K562 (cell line): ENCODE results near the gene HEXIM2. TPM values are rescaled to one million over a fixed set of nuclear protein-coding genes. Genes with fewer than 3 reads are reported as not detected.

Source experiments
- ATAC-seq: fragments of 200-7000 bp; cut with Tn5 transposase; 3 replicates; pipeline ENCODE4 v1.9.1; 2020; ENCODE audit warnings: moderate library complexity
- BruUV-seq: library from RNA; stranded (reverse); fragments of 400-500 nt; replicated peaks from 2 replicates; lab custom pipeline; 2021; lab: Mats Ljungman, UMichigan
- CTCF ChIA-PET: fragments of 300-600 bp; formaldehyde crosslinking; extraction: SDS; loops from one replicate; lab custom pipeline; 2021; ENCODE audit warnings: low intra/inter-chr PET ratio; lab: Yijun Ruan, JAX
- POLR2A ChIA-PET: fragments of 300-600, 350-650 bp; sonication (Branson Sonifier 250); formaldehyde crosslinking; extraction: SDS; loops from one replicate; lab custom pipeline; 2021; ENCODE audit warnings: antibody characterized with exemption, inconsistent platforms; lab: Yijun Ruan, JAX
- DNase-seq, 4 experiments: peaks; one replicate each; pipeline versions ENCODE4 v3.0.0 to v3.0.0-alpha.2; 2011 to 2018; ENCODE audit warnings: low spot score in 3 of 4, mixed read lengths in 3 of 4; ENCODE audit errors: extremely low read depth in 1 of 4
- FAIRE-seq: peaks from 2 replicates; lab custom pipeline; 2011; peaks lifted over from hg19 to GRCh38; lab: Jason Lieb, UNC
- H2AFZ ChIP-seq: 2 replicates; pipeline ENCODE4 v1.6.0; 2011; ENCODE audit warnings: low read depth, low read length, control low read depth, inconsistent platforms
- H3K27ac ChIP-seq: fragments of 200-600 bp; 3 replicates; pipeline ENCODE4 v1.8.0; 2011; ENCODE audit warnings: low read depth, mild to moderate bottlenecking, control low read depth, inconsistent platforms, low read length, moderate library complexity, mixed read lengths; ENCODE audit errors: extremely low read depth
- H3K27me3 ChIP-seq, 2 experiments: fragments of 300-600 bp in 1 of 2; 2 replicates in 1 of 2; 3 replicates in 1 of 2; pipeline versions ENCODE4 v1.6.0 to v1.8.0; 2011; ENCODE audit warnings: inconsistent platforms in 2 of 2, low read length in 2 of 2, mild to moderate bottlenecking in 1 of 2, mixed read lengths in 1 of 2, moderate library complexity in 1 of 2; ENCODE audit not compliant: control insufficient read depth in 2 of 2, insufficient read depth in 2 of 2
- H3K36me3 ChIP-seq: fragments of 300-600 bp; 3 replicates; pipeline ENCODE4 v1.8.0; 2011; ENCODE audit warnings: mild to moderate bottlenecking, low read length, inconsistent platforms; ENCODE audit not compliant: control insufficient read depth, insufficient read depth
- H3K4me1 ChIP-seq, 2 experiments: fragments of 200-600 bp in 1 of 2; replicated peaks in 1 of 2; 2 replicates in 1 of 2; 3 replicates in 1 of 2; pipeline versions ENCODE4 v1.5.1 to v1.8.0; 2011; ENCODE audit warnings: inconsistent platforms in 2 of 2, low read length in 2 of 2, mild to moderate bottlenecking in 1 of 2, mixed read lengths in 1 of 2, moderate library complexity in 1 of 2; ENCODE audit not compliant: control insufficient read depth in 2 of 2, insufficient read depth in 2 of 2
- H3K4me2 ChIP-seq: 2 replicates; pipeline ENCODE4 v1.6.1; 2011; ENCODE audit warnings: low read length, control low read depth, inconsistent platforms, mixed read lengths; ENCODE audit not compliant: insufficient read depth
- H3K4me3 ChIP-seq: fragments of 200-600 bp; sonication (generic), shearing (Covaris generic); 2 replicates; pipeline ENCODE4 v1.5.1; 2016; ENCODE audit warnings: control low read depth, inconsistent platforms
- H3K79me2 ChIP-seq: fragments of 200-600 bp; 3 replicates; pipeline ENCODE4 v1.8.0; 2011; ENCODE audit warnings: low read length, inconsistent platforms; ENCODE audit not compliant: control insufficient read depth, insufficient read depth
- H3K9ac ChIP-seq, 2 experiments: 2 replicates each; pipeline versions ENCODE4 v1.6.0 to v1.6.1; 2011; ENCODE audit warnings: low read depth in 2 of 2, low read length in 2 of 2, control low read depth in 1 of 2, inconsistent platforms in 1 of 2, mild to moderate bottlenecking in 1 of 2, mixed read lengths in 1 of 2; ENCODE audit not compliant: insufficient read depth in 1 of 2
- H3K9me1 ChIP-seq: one replicate; pipeline ENCODE4 v1.6.0; 2011; ENCODE audit warnings: inconsistent platforms, mild to moderate bottlenecking, low read length, moderate library complexity; ENCODE audit not compliant: control insufficient read depth, insufficient read depth
- H3K9me3 ChIP-seq: replicated peaks from 2 replicates; pipeline ENCODE4 v1.5.1; 2011; ENCODE audit warnings: low read depth, low read length, inconsistent platforms; ENCODE audit not compliant: control insufficient read depth, insufficient read depth
- H4K20me1 ChIP-seq: replicated peaks from 2 replicates; pipeline ENCODE4 v1.6.1; 2011; ENCODE audit warnings: low read length, inconsistent platforms, mixed read lengths; ENCODE audit not compliant: control insufficient read depth, insufficient read depth
- CREM ChIP-seq: IDR thresholded peaks from 2 replicates; pipeline ENCODE4 v1.6.1; 2014; ENCODE audit warnings: antibody characterized with exemption, low read depth
- HNRNPH1 ChIP-seq: fragments of 200-400 bp; formaldehyde crosslinking; optimal IDR thresholded peaks from 2 replicates; pipeline ENCODE3; 2017; ENCODE audit warnings: low read depth, mild to moderate bottlenecking, low read length, moderate library complexity
- NR2C1 ChIP-seq, 2 experiments: fragments of 450-650 bp; IDR thresholded peaks; 2 replicates each; pipeline ENCODE4 v1.6.1; 2017; ENCODE audit warnings: mild to moderate bottlenecking in 2 of 2, antibody characterized with exemption in 1 of 2, inconsistent platforms in 1 of 2, missing compliant biosample characterization in 1 of 2, missing genetic modification characterization in 1 of 2
- NR2C2 ChIP-seq, 2 experiments: fragments of 200-800 bp in 1 of 2; sonication (Bioruptor generic) in 1 of 2; sonication (generic) in 1 of 2; formaldehyde crosslinking in 1 of 2; IDR thresholded peaks; 2 replicates each; pipeline versions ENCODE4 v1.6.1 to v1.8.0; 2016 to 2022; ENCODE audit warnings: mild to moderate bottlenecking in 1 of 2, missing compliant biosample characterization in 1 of 2, missing genetic modification characterization in 1 of 2, missing genetic modification reagents in 1 of 2
- TFAM ChIP-seq: fragments of 250-450 bp; sonication (Bioruptor Pico); conservative IDR thresholded peaks from 2 replicates; pipeline ENCODE4 v1.5.0; 2021; ENCODE audit warnings: mild to moderate bottlenecking, moderate library complexity
- ZNF133 ChIP-seq: fragments of 250-450 bp; sonication (Bioruptor Pico); IDR thresholded peaks from 2 replicates; pipeline ENCODE4 v1.4.0; 2020; ENCODE audit warnings: mild to moderate bottlenecking
- WGBS: fragments of 100-300 bp; shearing (Covaris generic); methylation state at CpG from one replicate; pipeline ENCODE4 v1.1.6; 2016; ENCODE audit warnings: low coverage, mixed read lengths; ENCODE audit not compliant: insufficient coverage; ENCODE audit errors: missing lambda C conversion rate; 5-methylcytosine and 5-hydroxymethylcytosine counted together
- in situ Hi-C: fragments of 300-500 bp; cut with MboI; formaldehyde crosslinking; loops from 4 replicates; pipeline ENCODE4 v1.15.0; 2018; ENCODE audit warnings: inconsistent platforms, mixed read lengths
- intact Hi-C: fragments of 100-400 bp; cut with micrococcal nuclease; formaldehyde crosslinking; loops from 2 replicates; pipeline ENCODE4 v1.14.2; 2022
- polyA plus RNA-seq, 8 experiments: library from polyadenylated mRNA; depleted of rRNA in 4 of 8; stranded (reverse) in 5 of 8; unstranded in 3 of 8; fragments of >200 nt; fragmentation: Nextera tagmentation in 2 of 8; fragmentation: Illumina TruSeq in 1 of 8; extraction: Ambion mirVana in 2 of 8; extraction: Trizol in 1 of 8; gene quantifications; 2 replicates each; pipeline versions ENCODE4 v1.2.1 to v1.2.3, GENCODE V29; 2011 to 2014; ENCODE audit warnings: inconsistent platforms in 1 of 8, missing spikeins in 1 of 8
- total RNA-seq, 7 experiments: library from RNA; depleted of rRNA in 6 of 7; stranded (reverse); fragments of >200 nt in 6 of 7; fragmentation: Illumina TruSeq in 2 of 7; extraction: Trizol in 2 of 7; gene quantifications; 2 replicates each; pipeline versions ENCODE4 v1.2.1 to v1.2.3, GENCODE V29; 2011 to 2021; ENCODE audit warnings: low replicate concordance in 1 of 7

The HEXIM2 gene
- total and polyA plus RNA-seq, 9 of the 15 experiments (the other 6 are each of a cell fraction or from before 2014, with no cell fraction given): 0.69 to 3.4 (median 1.1) TPM; not detected in 2

DNA sequence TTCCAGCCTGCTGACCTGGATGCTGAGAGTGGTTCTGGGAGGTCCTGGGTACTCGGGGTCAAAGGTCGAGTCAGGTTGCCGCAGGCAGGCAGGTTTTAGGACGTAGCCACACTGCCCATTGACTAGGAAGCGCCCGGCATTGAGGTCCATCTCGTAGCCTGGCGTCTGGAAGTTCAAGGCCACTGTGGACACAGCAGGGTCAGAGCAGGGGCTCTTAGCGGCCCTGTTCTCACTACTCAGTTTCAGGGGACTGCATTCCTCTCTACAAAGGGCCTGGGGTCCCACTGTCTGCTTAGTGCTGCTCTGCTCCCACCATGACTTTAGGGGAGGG, 48.3 kb upstream of the HEXIM2 start:
- peaks cover 0 to 25% of the 10 kb centered on the region in 2 experiments; a peak in 3 of 5 replicates for H3K4me1 ChIP-seq
- H3K4me3 ChIP-seq: no peak overlapping the region
- intact Hi-C loops (no loop called here), in situ Hi-C loops (no loop called here)
- H2AFZ ChIP-seq: no peak overlapping the region
- H3K9me1 ChIP-seq: no peaks in the 10 kb centered on the region
- peaks cover 8% of the 10 kb centered on the region; the same call in 1 of the 3 replicates for H3K36me3 ChIP-seq
- no peaks in the 10 kb centered on the region for H3K9me3 ChIP-seq
- ATAC-seq (no peak), FAIRE-seq (no peak), DNase-seq (no peak)
- no peak overlapping the region for H3K9ac ChIP-seq
- no peak overlapping the region for H3K27ac ChIP-seq
- H3K4me2 ChIP-seq: no peak overlapping the region
- no peak for TF ChIP-seq HNRNPH1
- no peak for TF ChIP-seq NR2C2 (CRISPR knock-in tag; IDR thresholded peaks at IDR 0.05)
- TF ChIP-seq NR2C2 (tag; IDR thresholded peaks at IDR 0.05): 0 out of 2 replicates have a peak, but pooled peaks have one; percentile 19
- no peak for TF ChIP-seq ZNF133 (CRISPR knock-in tag)
- TF ChIP-seq CREM: no peak
- TF ChIP-seq NR2C1 (IDR thresholded peaks at IDR 0.05): no peak
- peak; percentile 53 for TF ChIP-seq NR2C1 (tag; IDR thresholded peaks at IDR 0.05)
- no peak for TF ChIP-seq TFAM (CRISPR knock-in tag)
- 65% methylated on average over 9 of the region's 9 CpGs for WGBS
- ChIA-PET POLR2A (no interaction called here), CTCF (no interaction called here)
- BruUV-seq: no TSS peak
- no peaks in the 10 kb centered on the region for H3K27me3 ChIP-seq
- peaks cover 5% of the 10 kb centered on the region; the same call in 1 of the 2 replicates for H4K20me1 ChIP-seq
- H3K79me2 ChIP-seq: no peaks in the 10 kb centered on the region
